ENCODE results near the gene SKI.

DNA sequence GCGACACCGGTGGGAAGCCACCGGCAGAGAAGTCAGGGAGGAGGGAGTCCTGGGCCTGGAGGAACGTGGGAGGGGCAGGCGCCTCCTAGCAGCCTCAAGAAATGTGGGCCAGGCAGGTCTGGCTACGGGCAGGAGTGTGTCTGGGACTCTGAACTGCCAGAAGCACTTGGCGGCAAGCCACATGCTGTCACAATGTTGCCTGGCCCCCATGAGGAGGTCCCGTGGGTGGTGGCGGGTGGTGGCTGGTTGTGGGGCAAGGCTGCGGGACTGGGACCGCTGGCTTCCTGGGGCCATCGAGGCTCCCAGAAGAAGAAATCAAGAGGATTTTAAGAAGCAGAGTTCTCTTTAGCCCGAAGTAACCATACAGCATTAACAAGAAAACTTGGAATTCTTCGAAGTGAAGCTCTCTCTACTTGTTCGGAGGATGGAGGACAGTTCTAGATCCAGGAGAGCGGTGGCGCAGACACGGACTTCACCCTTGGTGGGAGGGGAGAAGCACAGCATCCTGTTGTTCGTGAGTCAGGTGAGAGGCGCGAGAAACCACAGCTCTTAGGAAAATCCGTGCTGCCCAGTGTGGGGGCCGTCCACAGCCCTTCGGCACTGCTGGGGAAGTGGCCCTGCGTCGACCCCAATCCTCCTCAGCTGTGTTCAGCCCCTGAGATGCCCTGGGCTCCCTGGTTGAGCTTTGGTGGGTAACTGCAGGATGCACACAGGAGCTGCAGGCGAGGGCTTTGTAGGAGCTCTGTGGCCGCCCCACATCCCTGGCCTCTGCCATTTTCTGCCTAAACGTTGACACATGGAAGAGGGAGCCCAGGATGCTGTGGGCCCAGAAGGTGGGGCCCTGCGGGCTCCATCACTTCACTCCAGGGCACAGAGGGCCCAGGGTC lies 12.4 kb downstream of the SKI start:
- no peak for TF ChIP-seq POLR2AphosphoS5 (IDR thresholded peaks at IDR 0.05; ENCODE audit: borderline replicate concordance, low read depth, low read length)
- TF ChIP-seq EZH2 (IDR thresholded peaks at IDR 0.05), result no peak
- TF ChIP-seq FOXP2 (optimal IDR thresholded peaks at IDR 0.05; ENCODE audit: control extremely low read depth, extremely low read length, insufficient read depth), result no peak

All from SK-N-MC (cell line).